Activated effector memory CD4-positive, alpha-beta T cell treated with anti-CD3 and anti-CD28 coated beads, Interleukin-2, amount 50 U/mL, for 16 hours (primary cell): Measurements from ENCODE around the gene RAVER2.
"Not testable (repeated sequence)": the region's sequence is repeated elsewhere in the genome, so short reads cannot be mapped to it uniquely, and the experiment has no call there.

Experiments used
- DNase-seq: peaks from one replicate; pipeline ENCODE4 v3.0.0-alpha.2; 2020

RAVER2 gene

GRCh38 chr1:64820572-64820971 is 75.7 kb downstream of the RAVER2 start:
- DNase-seq: not testable (repeated sequence)

- DNase-seq: no peak
These were observed 77.7 kb downstream of the RAVER2 start for GRCh38 chr1:64822621-64823020.

GRCh38 chr1:64823691-64824476 is 79.0 kb downstream of the RAVER2 start:
- peak; percentile 77 for DNase-seq

- no peak for DNase-seq
These were observed 82.1 kb downstream of the RAVER2 start for GRCh38 chr1:64826991-64827390.

- DNase-seq: no peak
These were observed 84.0 kb downstream of the RAVER2 start for GRCh38 chr1:64828829-64829228.

GRCh38 chr1:64829411-64830029 is 84.6 kb downstream of the RAVER2 start:
- no peak for DNase-seq

GRCh38 chr1:64830030-64830651 is 85.3 kb downstream of the RAVER2 start:
- DNase-seq: no peak

GRCh38 chr1:64834734-64835133 is 89.9 kb downstream of the RAVER2 start:
- DNase-seq: no peak

- DNase-seq: no peak
These were observed 91.9 kb downstream of the RAVER2 start for GRCh38 chr1:64836802-64837201.

- DNase-seq: no peak
These were observed 93.6 kb downstream of the RAVER2 start for GRCh38 chr1:64838486-64838885.

GRCh38 chr1:64839261-64839660 is 94.4 kb downstream of the RAVER2 start:
- DNase-seq: no peak

GRCh38 chr1:64839732-64840405 is 95.0 kb downstream of the RAVER2 start:
- no peak for DNase-seq

GRCh38 chr1:64841330-64842065 is 96.6 kb downstream of the RAVER2 start:
- DNase-seq: no peak

GRCh38 chr1:64842224-64842623 is 97.3 kb downstream of the RAVER2 start:
- no peak for DNase-seq

- no peak for DNase-seq
These were observed 98.8 kb downstream of the RAVER2 start for GRCh38 chr1:64843675-64844074.

GRCh38 chr1:64844175-64844574 is 99.3 kb downstream of the RAVER2 start:
- DNase-seq: no peak

GRCh38 chr1:64844609-64845008 is 99.7 kb downstream of the RAVER2 start:
- no peak for DNase-seq

- no peak for DNase-seq
These were observed 101.1 kb downstream of the RAVER2 start for GRCh38 chr1:64845831-64846425.

- DNase-seq: no peak
These were observed 101.9 kb downstream of the RAVER2 start for GRCh38 chr1:64846573-64847430.

GRCh38 chr1:64847666-64848065 is 102.8 kb downstream of the RAVER2 start:
- DNase-seq: no peak

- no peak for DNase-seq
These were observed 103.3 kb downstream of the RAVER2 start for GRCh38 chr1:64848136-64848535.
